Pulmonary artery endothelial cell (primary cell): ENCODE data around the gene RSPH1. TPM values are rescaled to one million over a fixed set of nuclear protein-coding genes. Genes with fewer than 3 reads are reported as not detected.

Experiments
- DNase-seq: peaks from one replicate; pipeline ENCODE4 v3.0.0-alpha.2; 2011; ENCODE audit warnings: low read depth, low spot score
- total RNA-seq: library from RNA; depleted of rRNA; stranded (reverse); fragments of >200 nt; gene quantifications from 2 replicates; pipeline ENCODE4 v1.2.3, GENCODE V29; 2014

Gene RSPH1
- 0.07 TPM in 1 of 2 replicates, not detected in the other for total RNA-seq

- DNase-seq = peak; percentile 96
Observed at GRCh38 chr21:42496120-42496838, at the start of gene RSPH1. Gene RSPH1 (minus strand): TSS chr21:42496224. CDS start chr21:42496186, 38 bp downstream.

DNA sequence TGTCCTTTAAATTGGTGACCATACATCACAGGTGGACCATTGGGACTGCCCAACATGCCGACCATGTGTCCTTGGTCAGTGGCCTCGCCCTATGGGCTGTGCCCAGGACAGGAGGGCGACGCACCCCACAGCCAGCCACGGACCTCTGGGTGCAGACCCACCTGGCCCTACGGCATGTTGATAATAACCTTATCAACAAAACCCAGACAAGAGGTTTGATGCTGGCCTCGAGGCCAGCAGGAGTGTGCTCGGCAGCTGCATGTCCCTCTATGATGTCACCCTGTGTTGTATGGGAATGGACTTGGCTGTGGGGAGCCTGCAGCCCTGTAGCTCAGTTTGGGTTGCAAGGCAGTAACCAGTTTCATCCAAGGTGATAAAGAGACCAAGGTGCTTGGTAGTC, 49.7 kb upstream of the RSPH1 start:
- no peak for DNase-seq

GRCh38 chr21:42545317-42545716, 49.3 kb upstream of the RSPH1 start:
- no peak for DNase-seq

GRCh38 chr21:42544544-42544943, 48.5 kb upstream of the RSPH1 start:
- no peak for DNase-seq

DNA sequence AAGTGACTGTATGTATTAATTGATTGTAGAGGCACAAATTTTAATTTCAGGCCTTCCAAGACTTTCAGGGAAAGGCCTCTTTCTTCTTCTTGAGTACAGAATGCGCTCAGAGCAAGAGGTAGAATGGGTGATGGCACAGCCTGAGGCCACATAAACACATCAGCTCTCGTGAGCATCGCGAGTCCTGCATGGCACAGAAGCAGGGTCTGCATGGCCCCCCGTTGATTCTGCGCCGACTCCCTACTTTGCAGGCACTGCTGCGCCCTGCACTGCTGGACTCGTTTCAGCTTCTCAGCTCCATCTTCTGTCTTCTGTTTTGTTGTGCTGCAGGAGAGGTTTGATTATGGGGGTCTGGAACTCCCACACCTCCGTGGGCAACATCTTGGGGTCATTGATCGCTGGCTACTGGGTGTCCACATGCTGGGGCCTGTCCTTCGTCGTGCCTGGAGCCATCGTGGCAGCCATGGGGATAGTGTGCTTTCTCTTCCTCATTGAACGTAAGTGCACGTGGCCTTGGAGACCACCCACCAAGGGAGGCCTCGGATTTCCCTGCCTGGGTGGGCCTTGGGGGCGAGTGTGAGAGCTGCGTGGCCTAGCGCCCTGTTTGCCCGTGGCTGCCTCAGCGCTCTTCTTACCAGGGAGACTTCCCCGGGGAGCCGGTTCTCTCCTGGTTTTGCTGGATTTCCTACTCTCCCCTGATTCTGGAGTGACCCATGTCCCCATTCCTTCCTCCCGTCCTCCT, 47.3 kb upstream of the RSPH1 start:
- no peak for DNase-seq

- no peak for DNase-seq
Observed at GRCh38 chr21:42542596-42542995, 46.6 kb upstream of the RSPH1 start.

DNA sequence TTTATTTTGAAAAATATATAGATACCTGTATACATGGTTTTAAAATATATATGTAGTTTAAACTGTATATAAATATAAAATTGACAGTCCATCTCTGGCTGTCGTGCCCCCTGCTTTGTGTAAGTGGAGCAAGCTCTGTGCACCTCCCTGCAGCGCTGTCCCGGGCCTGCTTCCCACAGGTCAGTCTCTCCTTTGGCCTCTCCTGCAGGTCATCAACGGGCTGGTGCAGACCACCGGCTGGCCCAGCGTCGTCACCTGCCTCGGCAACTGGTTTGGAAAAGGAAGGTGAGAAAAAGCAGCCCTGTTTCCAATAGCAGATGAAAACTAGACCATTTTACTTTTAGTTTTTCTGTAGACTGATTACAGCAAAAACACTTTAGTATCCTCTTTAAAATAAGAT, 46.2 kb upstream of the RSPH1 start:
- no peak for DNase-seq

GRCh38 chr21:42541618-42542017, 45.6 kb upstream of the RSPH1 start:
- DNase-seq = no peak

DNA sequence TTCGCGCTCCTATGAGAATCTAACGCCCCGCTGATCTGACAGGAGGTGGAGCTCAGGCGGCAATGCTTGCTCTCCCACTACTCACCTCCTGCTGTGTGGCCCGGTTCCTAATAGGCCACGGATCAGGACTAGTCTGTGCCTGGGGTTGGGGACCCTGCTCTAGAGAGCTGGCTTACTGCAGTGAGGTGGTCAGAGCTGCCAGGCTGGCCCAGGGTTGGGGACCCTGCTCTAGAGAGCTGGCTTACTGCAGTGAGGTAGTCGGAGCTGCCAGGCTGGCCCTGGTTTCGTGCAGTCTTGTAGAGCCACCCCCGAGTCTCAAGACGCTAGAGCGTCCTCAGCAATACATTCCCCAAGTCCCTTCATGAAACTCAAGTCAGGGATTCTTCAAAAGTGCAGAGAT, 45.1 kb upstream of the RSPH1 start:
- no peak for DNase-seq

- DNase-seq = no peak
Observed at GRCh38 chr21:42540396-42540795, 44.4 kb upstream of the RSPH1 start.

GRCh38 chr21:42539931-42540343, 43.9 kb upstream of the RSPH1 start:
- no peak for DNase-seq

GRCh38 chr21:42539342-42539741, 43.3 kb upstream of the RSPH1 start:
- DNase-seq = no peak

DNA sequence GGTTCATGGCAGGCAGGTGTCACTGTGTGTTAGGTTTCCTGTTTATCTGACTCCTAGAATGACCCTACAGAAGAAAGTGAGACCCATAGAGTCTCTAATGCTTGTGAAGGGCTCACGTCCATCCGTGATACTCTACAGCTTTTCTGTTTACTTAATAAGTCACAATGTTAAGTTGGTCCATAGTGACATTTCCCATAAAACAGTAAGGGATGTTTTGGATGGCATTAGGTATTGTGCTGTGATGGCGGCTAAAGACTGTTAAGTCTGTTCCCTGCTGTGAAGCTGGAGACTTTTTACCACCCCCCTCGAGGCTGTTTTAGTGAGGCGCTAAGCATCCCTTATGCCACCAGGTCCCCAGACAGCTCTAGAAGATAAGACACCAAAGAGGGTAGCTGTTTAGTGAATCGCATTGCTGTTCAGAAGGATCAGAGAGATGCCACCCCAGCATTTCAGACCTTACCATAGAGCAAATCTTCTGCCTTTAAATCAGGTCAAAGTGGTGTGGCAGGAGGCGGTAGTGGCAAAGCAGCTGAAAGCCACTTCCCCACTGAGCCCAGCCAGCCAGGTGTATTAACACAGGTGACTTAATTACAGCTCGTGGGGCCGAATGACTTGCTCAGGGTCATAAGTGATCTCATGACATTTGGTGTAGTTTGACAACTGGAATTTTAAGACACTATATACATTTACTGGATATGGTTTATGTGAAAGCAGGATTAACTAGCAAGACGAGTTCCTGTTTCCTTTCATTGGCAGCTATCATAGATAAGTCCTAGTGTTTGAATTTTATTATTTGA, 42.7 kb upstream of the RSPH1 start:
- no peak for DNase-seq

DNA sequence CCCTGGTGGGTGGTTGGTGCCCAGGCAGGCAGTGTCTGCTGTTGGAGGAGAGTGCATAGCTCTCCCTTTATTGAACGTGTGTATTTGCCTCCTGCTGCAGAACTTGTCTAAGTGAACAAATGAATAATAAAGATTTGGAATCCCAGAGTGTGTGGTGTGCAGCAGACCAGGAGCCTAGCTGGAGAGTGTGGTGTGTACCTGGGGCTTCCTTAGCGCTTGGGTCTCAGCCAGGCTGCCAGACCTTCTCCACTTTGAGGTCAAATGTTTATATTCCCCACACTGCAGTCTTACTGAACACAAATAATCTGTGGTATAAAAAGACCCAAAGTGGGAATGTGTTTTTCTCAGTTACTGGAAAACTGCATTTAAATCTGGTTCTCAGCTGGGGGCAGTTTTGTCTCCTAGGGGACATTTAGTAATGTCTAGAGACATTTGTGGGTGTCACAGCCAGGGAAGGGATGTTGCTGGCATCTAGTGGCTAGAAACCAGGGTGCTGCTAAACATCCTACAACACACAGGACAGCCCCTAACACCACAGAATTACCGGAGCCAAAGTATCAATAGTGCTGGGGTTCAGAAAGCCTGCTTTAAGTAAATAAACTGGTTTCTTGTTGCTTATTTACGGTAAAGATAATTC, 41.2 kb upstream of the RSPH1 start:
- no peak for DNase-seq

DNA sequence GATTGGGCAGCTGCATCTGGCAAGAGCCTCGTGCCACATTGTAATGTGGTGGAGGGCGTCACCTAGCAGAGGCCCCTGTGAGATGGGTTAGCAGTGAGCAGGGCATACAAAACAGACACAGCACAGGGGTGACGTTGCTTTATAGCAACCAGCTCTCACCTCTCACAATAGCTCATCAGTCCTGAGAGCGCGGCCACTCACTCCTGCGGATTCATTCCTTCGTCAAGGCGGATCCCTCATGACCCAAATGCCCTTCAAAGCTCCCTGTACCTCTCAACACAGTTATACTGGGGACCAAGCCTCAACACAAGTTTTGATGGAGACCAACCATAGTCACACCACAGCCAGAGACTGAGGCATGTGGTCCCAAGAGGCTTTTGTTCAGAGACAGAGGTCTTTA, 40.6 kb upstream of the RSPH1 start:
- DNase-seq = no peak

- DNase-seq = no peak
Observed at GRCh38 chr21:42535602-42536171, 39.7 kb upstream of the RSPH1 start.

- no peak for DNase-seq
Observed at GRCh38 chr21:42534421-42535378, 38.7 kb upstream of the RSPH1 start.

GRCh38 chr21:42533963-42534355, 37.9 kb upstream of the RSPH1 start:
- DNase-seq = no peak

DNA sequence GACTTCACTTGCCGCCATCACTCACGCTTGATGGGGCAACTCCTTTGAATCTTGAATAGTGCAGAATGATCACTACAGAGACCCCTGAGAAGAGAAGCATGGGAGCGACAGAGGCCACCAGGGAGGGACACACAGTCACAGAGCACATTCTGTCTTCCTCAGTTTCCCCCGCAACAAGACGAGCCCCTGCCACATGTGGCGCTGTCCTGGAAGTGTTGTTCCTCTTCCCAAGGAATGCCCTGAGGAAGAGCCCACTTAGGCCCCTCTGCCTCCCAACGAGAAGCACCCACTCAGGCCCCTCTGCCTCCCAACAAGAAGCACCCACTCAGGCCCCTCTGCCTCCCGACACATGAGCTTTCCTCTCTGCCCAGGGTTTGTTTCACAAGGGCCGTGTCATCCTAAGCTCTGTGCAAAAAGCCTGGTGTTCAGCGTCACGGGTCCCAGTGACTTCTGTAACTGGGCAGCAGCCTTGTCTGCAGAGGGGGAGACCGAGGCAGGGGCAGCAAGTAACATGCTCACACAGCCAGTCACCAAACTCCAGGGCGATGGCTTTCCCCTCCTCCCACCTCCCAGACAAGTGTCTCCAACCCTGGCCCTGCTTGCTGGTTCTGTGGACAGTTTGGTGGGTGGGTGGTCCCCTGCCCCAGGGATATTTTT, 37.4 kb upstream of the RSPH1 start:
- no peak for DNase-seq
